Measurements from ENCODE around the gene ABCC10.
"Not testable (repeated sequence)": the region's sequence is repeated elsewhere in the genome, so short reads cannot be mapped to it uniquely, and the experiment has no call there.

ABCC10 gene

GRCh38 chr6:43413002-43413401 is 14.3 kb upstream of the ABCC10 start:
- no peak for DNase-seq

- not testable (repeated sequence) for DNase-seq
Observed at GRCh38 chr6:43415275-43415674, 12.1 kb upstream of the ABCC10 start.

- no peak for DNase-seq
Observed at GRCh38 chr6:43416935-43417334, 10.4 kb upstream of the ABCC10 start.

- DNase-seq, result no peak
Observed at GRCh38 chr6:43420012-43420709, 7.2 kb upstream of the ABCC10 start.

- no peak for DNase-seq
Observed at GRCh38 chr6:43421831-43422230, 5.5 kb upstream of the ABCC10 start.

- not testable (repeated sequence) for DNase-seq
Observed at GRCh38 chr6:43425083-43425482, 2.3 kb upstream of the ABCC10 start.

GRCh38 chr6:43426928-43427405 is 374 bp upstream of the ABCC10 start:
- no peak for DNase-seq

GRCh38 chr6:43428112-43428570 is 800 bp downstream of the ABCC10 start:
- DNase-seq, result no peak

GRCh38 chr6:43428874-43429273 is 1.5 kb downstream of the ABCC10 start:
- peak; percentile 16 for DNase-seq

GRCh38 chr6:43432009-43432945 is 4.9 kb downstream of the ABCC10 start:
- no peak for DNase-seq

- DNase-seq, result no peak
Observed at GRCh38 chr6:43433148-43433547, 5.8 kb downstream of the ABCC10 start.

- no peak for DNase-seq
Observed at GRCh38 chr6:43434001-43434840, 6.9 kb downstream of the ABCC10 start.

- no peak for DNase-seq
Observed at GRCh38 chr6:43434943-43435342, 7.6 kb downstream of the ABCC10 start.

- no peak for DNase-seq
Observed at GRCh38 chr6:43435682-43436437, 8.5 kb downstream of the ABCC10 start.

GRCh38 chr6:43436577-43437282 is 9.4 kb downstream of the ABCC10 start:
- DNase-seq, result no peak

- no peak for DNase-seq
Observed at GRCh38 chr6:43437700-43438099, 10.4 kb downstream of the ABCC10 start.

GRCh38 chr6:43442935-43443334 is 15.6 kb downstream of the ABCC10 start:
- no peak for DNase-seq

GRCh38 chr6:43444036-43444435 is 16.7 kb downstream of the ABCC10 start:
- no peak for DNase-seq

GRCh38 chr6:43444582-43444981 is 17.2 kb downstream of the ABCC10 start:
- no peak for DNase-seq

GRCh38 chr6:43445576-43445975 is 18.2 kb downstream of the ABCC10 start:
- DNase-seq, result no peak

- no peak for DNase-seq
Observed at GRCh38 chr6:43447604-43448003, 20.3 kb downstream of the ABCC10 start.
